Upper lobe of right lung (tissue), 1 donor: Measurements from ENCODE around the gene ADAMTS4. TPM values are rescaled to one million over a fixed set of nuclear protein-coding genes. Genes with fewer than 3 reads are reported as not detected.

Experiments
- ATAC-seq: fragments of 200-7000 bp; cut with Tn5 transposase; one replicate; pipeline ENCODE4 v1.9.1; 2020; ENCODE audit warnings: mild to moderate bottlenecking, moderate library complexity
- DNase-seq: peaks from one replicate; pipeline ENCODE4 v3.0.0-alpha.2; 2020
- H3K27ac ChIP-seq: fragments of 200-600 bp; one replicate; pipeline ENCODE4 v1.8.0; 2022
- H3K27me3 ChIP-seq: fragments of 200-600 bp; one replicate; pipeline ENCODE4 v1.8.0; 2022; ENCODE audit warnings: mild to moderate bottlenecking
- H3K36me3 ChIP-seq: fragments of 200-600 bp; one replicate; pipeline ENCODE4 v1.8.0; 2022
- H3K4me1 ChIP-seq: fragments of 200-600 bp; one replicate; pipeline ENCODE4 v1.8.0; 2022
- H3K4me3 ChIP-seq: fragments of 200-600 bp; one replicate; pipeline ENCODE4 v1.8.0; 2022; ENCODE audit warnings: mild to moderate bottlenecking
- H3K9me3 ChIP-seq: fragments of 200-600 bp; one replicate; pipeline ENCODE4 v1.8.0; 2022
- CTCF ChIP-seq: fragments of 200-600 bp; IDR thresholded peaks from one replicate; pipeline ENCODE4 v1.8.0; 2022; ENCODE audit warnings: antibody characterized with exemption
- intact Hi-C: fragments of 100-400 bp; cut with DNase I; formaldehyde crosslinking; loops from one replicate; pipeline ENCODE4 v1.11.0; 2022
- total RNA-seq: library from RNA; stranded (reverse); fragmentation: NEBNext Ultra II Directional; extraction: Animal tissue kit (Norgen Biotek cat#: 25700); gene quantifications from one replicate; pipeline ENCODE4 v1.2.1, GENCODE V29; 2021
- donor health status: DM: no; HTN: yes; CAD: no; lungs with severe emphysema.

The ADAMTS4 gene
- total RNA-seq, 1 donor from 2014 or later = 7.8 TPM

GRCh38 chr1:161172776-161173376 lies 26.0 kb downstream of the ADAMTS4 start:
- no peaks in the 10 kb centered on the region for H3K27me3 ChIP-seq
- ATAC-seq = no peak
- no peaks in the 10 kb centered on the region for H3K9me3 ChIP-seq
- TF ChIP-seq CTCF = no peak
- peaks cover 21% of the 10 kb centered on the region for H3K4me1 ChIP-seq
- intact Hi-C loops = no loop called here
- no peak overlapping the region for H3K27ac ChIP-seq
- no peak overlapping the region for H3K4me3 ChIP-seq
- no peak for DNase-seq
- peaks cover 70% of the 10 kb centered on the region for H3K36me3 ChIP-seq

- no peaks in the 10 kb centered on the region for H3K27me3 ChIP-seq
- intact Hi-C loops = no loop called here
- peaks cover 70% of the 10 kb centered on the region for H3K36me3 ChIP-seq
- TF ChIP-seq CTCF = no peak
- no peak overlapping the region for H3K27ac ChIP-seq
- ATAC-seq (no peak), DNase-seq (no peak)
- peaks cover 22% of the 10 kb centered on the region for H3K4me1 ChIP-seq
- H3K9me3 ChIP-seq = no peaks in the 10 kb centered on the region
- no peak overlapping the region for H3K4me3 ChIP-seq
Observed at GRCh38 chr1:161172349-161172748, 26.5 kb downstream of the ADAMTS4 start.

GRCh38 chr1:161171696-161172095 lies 27.2 kb downstream of the ADAMTS4 start:
- no peak for ATAC-seq
- H3K36me3 ChIP-seq = peaks cover 70% of the 10 kb centered on the region
- no peak for DNase-seq

GRCh38 chr1:161171191-161171590 lies 27.7 kb downstream of the ADAMTS4 start:
- no peaks in the 10 kb centered on the region for H3K9me3 ChIP-seq
- no peak for DNase-seq
- peaks cover 23% of the 10 kb centered on the region for H3K4me1 ChIP-seq
- no peak for ATAC-seq
- TF ChIP-seq CTCF = no peak
- peaks cover 70% of the 10 kb centered on the region for H3K36me3 ChIP-seq
- intact Hi-C loops = no loop called here
- H3K4me3 ChIP-seq = no peak overlapping the region
- no peak overlapping the region for H3K27ac ChIP-seq
- H3K27me3 ChIP-seq = no peaks in the 10 kb centered on the region

More at GRCh38 chr1:161171696-161172095, 27.2 kb downstream of the ADAMTS4 start:
- no peak for TF ChIP-seq CTCF
- Histone ChIP-seq H3K9me3 (no peaks in the 10 kb centered on the region), H3K27ac (no peak overlapping the region), H3K4me3 (no peak overlapping the region), H3K4me1 (peaks cover 28% of the 10 kb centered on the region), H3K27me3 (no peaks in the 10 kb centered on the region)
- intact Hi-C loops = no loop called here

GRCh38 chr1:161168906-161169305 lies 29.9 kb downstream of the ADAMTS4 start:
- no peak for TF ChIP-seq CTCF
- Histone ChIP-seq H3K4me1 (peaks cover 17% of the 10 kb centered on the region), H3K4me3 (no peak overlapping the region), H3K27ac (no peak overlapping the region), H3K36me3 (peaks cover 63% of the 10 kb centered on the region), H3K9me3 (no peaks in the 10 kb centered on the region), H3K27me3 (no peaks in the 10 kb centered on the region)
- DNase-seq (no peak), ATAC-seq (no peak)
- intact Hi-C loops = no loop called here
